ENCODE data around the gene FBXO5.
"Not testable (repeated sequence)": the region's sequence is repeated elsewhere in the genome, so short reads cannot be mapped to it uniquely, and the experiment has no call there.

FBXO5 gene

DNA sequence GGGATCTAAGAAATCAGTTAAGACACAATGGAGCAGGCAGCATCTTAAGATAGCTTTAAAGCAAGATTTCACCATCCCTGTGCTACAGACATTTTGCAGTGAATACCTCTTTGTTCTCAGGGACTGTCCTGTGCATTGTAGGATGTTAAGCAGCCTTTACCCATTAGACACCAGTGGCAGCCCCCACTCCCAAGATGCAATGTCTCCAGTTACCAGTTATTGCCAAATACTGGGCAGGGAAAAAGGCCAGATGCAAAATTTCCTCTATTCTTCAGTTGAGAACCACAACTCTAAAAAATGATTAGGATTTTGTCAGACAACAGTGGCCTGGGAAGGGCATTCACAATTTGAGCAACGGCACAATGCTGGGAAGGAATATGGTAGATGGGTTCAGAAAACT is 6.1 kb downstream of the FBXO5 start:
- no peak overlapping the region for H3K4me3 ChIP-seq (ENCODE audit: control insufficient read depth, low read depth, low read length)
- DNase-seq (ENCODE audit: low read depth), result no peak
- TF ChIP-seq, protein P1, sequence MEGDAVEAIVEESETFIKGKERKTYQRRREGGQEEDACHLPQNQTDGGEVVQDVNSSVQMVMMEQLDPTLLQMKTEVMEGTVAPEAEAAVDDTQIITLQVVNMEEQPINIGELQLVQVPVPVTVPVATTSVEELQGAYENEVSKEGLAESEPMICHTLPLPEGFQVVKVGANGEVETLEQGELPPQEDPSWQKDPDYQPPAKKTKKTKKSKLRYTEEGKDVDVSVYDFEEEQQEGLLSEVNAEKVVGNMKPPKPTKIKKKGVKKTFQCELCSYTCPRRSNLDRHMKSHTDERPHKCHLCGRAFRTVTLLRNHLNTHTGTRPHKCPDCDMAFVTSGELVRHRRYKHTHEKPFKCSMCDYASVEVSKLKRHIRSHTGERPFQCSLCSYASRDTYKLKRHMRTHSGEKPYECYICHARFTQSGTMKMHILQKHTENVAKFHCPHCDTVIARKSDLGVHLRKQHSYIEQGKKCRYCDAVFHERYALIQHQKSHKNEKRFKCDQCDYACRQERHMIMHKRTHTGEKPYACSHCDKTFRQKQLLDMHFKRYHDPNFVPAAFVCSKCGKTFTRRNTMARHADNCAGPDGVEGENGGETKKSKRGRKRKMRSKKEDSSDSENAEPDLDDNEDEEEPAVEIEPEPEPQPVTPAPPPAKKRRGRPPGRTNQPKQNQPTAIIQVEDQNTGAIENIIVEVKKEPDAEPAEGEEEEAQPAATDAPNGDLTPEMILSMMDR (IDR thresholded peaks at IDR 0.05; ENCODE audit: control insufficient read depth, insufficient read depth, low read depth, low read length, missing control alignments), result no peak

DNA sequence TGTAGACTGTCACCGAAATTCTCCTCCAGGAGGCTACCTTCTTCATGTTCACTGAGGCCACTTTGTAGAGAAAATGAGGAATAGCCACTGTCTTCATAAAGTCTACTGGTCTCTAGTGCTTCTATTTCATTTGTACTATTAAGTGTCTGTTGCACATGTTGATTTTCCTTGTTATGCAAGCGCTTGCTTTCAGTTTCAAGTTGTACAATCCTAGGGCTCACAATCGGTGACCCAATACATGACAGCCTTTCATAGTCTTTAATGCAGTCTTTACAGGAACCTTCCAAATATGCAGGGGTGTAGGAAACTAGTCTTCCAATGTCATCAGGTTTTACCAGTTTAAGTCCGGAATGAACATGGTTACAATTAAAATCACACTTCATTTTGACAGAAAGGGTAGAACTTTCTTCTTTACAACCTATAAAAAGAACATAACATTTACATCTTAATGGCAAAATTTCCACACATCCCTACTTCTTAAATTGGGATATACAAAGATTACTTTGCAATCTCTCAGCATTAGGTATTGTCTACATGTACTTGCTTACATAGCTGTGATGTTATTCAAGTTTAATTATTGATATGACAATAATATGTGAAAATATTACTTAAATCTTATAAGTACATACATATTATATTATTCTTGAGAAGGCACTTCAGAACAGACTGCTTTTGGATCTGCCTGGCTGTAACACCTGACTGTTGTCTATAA is 7.5 kb downstream of the FBXO5 start:
- DNase-seq (ENCODE audit: low read depth), result no peak
- TF ChIP-seq, protein P1 (IDR thresholded peaks at IDR 0.05; ENCODE audit: control insufficient read depth, insufficient read depth, low read depth, low read length, missing control alignments), result no peak
- H3K4me3 ChIP-seq (ENCODE audit: control insufficient read depth, low read depth, low read length), result no peak overlapping the region

DNA sequence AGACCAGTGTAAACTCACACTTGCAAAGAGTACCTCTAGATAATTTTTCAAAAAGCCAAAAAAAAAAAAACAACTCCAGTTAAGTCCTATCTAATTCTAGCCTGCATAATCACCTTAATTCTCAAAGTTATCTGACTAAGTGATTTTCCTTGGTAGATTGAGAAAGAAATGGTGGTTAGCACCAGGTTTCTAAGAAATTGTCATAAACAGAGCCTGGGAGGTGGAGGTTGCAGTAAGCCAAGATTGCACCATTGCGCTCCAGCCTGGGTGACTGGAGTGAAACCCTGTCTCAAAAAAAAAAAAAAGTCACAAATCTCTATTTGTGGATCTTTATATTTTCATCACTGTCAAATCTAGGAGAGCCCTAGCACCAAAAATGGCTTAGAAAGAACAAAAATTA is 8.9 kb downstream of the FBXO5 start:
- no peak overlapping the region for H3K4me3 ChIP-seq (ENCODE audit: control insufficient read depth, low read depth, low read length)
- DNase-seq (ENCODE audit: low read depth), result no peak
- TF ChIP-seq, protein P1 (IDR thresholded peaks at IDR 0.05; ENCODE audit: control insufficient read depth, insufficient read depth, low read depth, low read length, missing control alignments), result no peak

DNA sequence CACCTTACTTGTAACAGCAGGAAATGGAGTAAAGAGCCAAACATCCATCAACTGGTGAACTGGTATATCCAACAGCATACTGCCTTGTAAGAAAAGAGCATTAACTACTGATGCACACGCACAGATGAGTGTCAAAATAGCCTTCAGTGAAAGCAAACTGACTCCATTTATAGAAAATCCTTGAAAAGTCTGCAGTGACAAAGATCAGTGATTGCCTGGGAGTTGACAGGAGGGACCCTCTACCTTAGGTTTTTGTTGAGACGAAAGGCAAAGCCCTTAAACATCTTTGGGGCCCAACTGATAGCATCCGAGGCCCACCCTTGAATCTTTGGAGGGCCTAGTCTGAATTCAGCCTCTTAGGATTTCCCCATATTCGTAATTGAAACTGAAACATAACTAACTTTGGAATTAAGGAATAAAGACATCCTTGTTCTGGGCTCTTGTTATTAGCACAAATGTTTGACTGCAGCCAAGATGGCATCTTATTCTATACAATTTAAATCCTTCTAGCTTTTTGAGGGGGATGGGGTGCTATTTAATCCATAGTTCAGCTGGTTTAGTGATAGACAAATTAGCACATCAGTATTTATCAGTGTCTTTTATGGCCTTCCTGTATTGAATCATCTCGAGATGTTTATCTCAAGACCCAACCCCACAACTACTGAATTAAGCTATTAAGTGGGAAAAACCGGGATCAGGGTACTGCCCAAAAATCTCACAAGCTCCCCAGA is 13.0 kb downstream of the FBXO5 start:
- TF ChIP-seq, protein P1 (IDR thresholded peaks at IDR 0.05; ENCODE audit: control insufficient read depth, insufficient read depth, low read depth, low read length, missing control alignments), result no peak
- no peak for DNase-seq (ENCODE audit: low read depth)
- no peak overlapping the region for H3K4me3 ChIP-seq (ENCODE audit: control insufficient read depth, low read depth, low read length)

DNA sequence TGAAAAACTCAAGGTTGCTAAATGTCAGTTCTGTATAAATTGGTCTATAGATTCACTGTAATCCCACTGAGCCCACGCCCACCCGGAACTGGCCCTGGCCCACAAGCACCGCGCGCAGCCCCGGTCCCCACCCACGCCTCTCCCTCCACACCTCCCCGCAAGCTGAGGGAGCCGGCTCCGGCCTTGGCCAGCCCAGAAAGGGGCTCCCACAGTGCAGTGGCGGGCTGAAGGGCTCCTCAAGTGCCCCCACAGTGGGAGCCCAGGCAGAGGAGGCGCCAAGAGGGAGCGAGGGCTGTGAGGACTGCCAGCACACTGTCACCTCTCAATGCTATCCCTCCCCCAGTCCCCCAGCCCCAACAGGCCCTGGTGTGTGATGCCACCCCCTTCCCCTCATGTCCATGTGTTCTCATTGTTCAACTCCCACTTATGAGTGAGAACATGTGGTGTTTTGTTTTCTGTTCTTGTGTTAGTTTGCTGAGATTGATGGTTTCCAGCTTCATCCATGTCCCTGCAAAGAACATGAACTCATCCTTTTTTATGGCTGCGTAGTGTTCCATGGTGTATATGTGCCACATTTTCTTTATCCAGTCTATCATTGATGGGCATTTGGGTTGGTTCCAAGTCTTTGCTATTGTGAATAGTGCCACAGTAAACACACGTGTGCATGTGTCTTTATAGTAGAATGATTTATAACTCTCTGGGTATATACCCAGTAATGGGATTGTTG is 16.5 kb downstream of the FBXO5 start:
- not testable (repeated sequence) for DNase-seq (ENCODE audit: low read depth)

DNA sequence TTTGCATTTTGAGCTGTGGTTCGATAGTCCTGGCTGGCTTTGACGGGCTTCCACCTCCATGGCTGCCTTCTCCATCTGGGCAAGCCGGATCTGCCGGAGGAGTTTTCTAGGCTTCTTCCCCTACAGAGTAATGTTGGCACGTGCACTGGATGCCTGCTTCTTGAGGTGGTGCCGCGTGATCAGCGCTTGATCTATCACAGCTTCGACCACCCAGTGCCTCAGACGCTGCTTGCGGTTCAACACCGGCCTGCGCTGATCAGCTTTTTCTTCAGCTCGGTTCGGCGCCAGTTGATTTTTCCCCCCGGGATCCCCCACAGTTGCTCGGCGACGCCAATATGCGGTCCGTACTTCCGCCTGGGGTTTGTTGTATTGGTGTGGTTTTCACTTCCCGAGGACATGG is 23.5 kb downstream of the FBXO5 start:
- no peak for DNase-seq (ENCODE audit: low read depth)
- TF ChIP-seq, protein P1 (IDR thresholded peaks at IDR 0.05; ENCODE audit: control insufficient read depth, insufficient read depth, low read depth, low read length, missing control alignments), result no peak

More for the DNA sequence above, 16.5 kb downstream of the FBXO5 start:
- not testable (repeated sequence) for H3K4me3 ChIP-seq (ENCODE audit: control insufficient read depth, low read depth, low read length)

DNA sequence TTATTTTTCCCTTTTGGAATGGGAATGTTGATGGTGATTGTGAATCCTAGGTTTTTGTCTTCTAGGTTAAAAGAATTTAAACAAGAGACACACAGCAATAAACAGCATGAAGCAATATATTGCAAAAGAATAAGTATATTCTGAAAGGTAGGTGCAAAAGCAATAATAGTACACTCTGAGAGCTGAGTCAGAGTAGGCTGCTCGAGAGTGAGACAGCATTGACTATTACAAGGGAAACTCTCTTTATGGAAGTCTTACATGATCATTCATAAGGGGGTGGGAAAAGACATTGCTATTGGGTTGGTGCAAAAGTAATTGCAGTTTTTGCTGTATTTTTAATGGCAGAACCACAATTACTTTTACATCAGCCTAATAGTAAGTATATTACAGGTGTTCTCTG is 25.0 kb downstream of the FBXO5 start:
- TF ChIP-seq, protein P1 (IDR thresholded peaks at IDR 0.05; ENCODE audit: control insufficient read depth, insufficient read depth, low read depth, low read length, missing control alignments), result no peak
- no peak for DNase-seq (ENCODE audit: low read depth)
- no peak overlapping the region for H3K4me3 ChIP-seq (ENCODE audit: control insufficient read depth, low read depth, low read length)

More for the DNA sequence above, 23.5 kb downstream of the FBXO5 start:
- H3K4me3 ChIP-seq (ENCODE audit: control insufficient read depth, low read depth, low read length), result no peak overlapping the region
